ENCODE measurements around the gene RMC1.
"Not testable (repeated sequence)": the region's sequence is repeated elsewhere in the genome, so short reads cannot be mapped to it uniquely, and the experiment has no call there.

Gene RMC1

DNA sequence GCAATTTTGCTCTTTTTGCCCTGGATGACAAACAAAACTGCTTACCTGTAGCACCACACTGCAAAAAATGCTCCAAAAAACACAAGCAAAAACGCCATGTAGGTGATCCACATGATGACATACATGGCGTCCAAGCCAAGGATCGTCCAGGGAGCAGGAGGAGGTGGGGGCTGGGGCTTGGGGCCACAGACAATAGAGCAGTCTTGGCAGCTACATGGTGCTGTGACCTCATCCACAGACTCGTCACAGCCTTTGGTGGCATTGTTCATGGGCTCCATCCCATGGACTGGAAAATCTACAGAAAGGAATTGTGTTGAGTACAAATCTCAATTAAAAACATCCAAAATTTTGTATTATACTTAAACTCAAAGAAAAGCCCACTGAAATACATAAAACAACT lies 56.9 kb downstream of the RMC1 start:
- no peak for DNase-seq (ENCODE audit: low read depth in 2 of 2)

DNA sequence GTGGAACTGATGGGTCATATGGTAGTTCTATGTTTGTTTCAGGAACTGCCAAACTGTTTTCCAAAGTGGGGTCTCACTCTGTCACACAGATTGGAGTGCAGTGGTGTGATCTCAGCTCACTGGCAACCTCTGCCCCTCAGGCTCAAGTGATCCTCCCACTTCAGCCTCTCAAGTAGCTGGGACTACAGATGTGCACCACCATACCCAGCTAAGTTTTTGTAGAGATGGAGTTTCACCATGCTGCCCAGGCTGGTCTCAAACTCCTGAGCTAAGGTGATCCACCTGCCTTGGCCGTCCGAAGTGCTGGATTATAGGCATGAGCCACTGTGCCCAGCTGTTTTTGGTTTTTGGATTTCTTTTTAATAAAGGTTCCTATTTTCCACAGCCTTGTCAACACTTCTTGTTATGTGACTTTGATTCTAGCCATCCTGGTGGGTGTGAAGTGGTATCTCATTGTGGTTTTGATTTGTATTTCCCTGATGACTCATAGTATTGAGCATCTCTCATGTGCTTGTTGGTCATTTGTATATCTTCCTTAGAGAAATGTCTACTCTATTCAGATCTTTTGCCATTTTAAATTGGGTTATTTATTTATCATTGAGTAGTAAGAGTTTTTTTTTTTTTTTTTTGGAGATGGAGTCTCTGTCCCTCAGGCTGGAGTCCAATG lies 60.2 kb downstream of the RMC1 start:
- DNase-seq (ENCODE audit: low read depth in 2 of 2): no peak

DNA sequence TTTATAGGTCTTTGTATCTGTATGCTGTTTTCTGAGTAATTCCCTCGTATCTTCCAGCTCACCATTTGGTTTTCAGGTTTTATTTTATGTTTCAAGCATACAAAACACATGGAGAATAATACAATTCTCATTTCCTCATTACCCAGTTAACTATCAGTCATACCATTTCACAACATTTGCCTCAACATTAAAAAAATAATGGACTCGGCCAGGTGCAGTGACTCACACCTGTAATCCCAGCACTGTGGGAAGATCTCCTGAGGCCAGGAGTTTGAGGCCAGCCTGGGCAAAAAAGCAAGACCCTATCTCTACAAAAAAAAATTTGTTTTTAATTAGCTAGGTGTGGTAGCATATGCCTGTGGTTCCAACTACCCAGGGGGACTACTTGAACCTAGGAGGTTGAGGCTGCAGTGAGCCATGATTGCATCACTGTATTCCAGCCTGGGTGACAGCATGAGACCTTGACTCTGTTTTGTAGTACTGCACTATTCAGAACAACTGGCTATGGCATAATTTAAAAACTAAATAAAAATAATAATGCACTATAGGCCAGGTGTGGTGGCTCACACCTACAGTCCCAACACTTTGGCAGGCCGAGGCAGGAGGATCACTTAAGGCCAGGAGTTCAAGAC lies 62.7 kb downstream of the RMC1 start:
- DNase-seq (ENCODE audit: low read depth in 2 of 2): no peak

DNA sequence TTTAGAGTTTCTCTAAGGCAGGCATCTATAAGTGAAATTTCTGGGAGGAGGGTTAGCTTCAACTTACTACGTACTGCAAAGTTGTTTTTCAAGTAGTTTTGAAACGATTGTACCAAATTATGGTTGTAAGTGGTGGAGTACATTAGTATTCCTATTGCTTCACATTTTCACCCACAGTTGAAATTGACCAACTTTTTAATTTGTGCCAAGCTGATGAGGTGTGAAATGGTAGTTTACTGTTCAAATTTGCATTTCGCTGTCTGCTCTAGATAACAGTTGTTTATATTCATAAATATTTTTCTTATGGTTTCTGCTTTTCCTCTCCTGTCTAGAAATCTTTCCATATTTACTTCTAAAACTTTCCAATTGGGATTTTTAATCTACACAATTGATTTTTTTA lies 64.4 kb downstream of the RMC1 start:
- no peak for DNase-seq (ENCODE audit: low read depth in 2 of 2)

DNA sequence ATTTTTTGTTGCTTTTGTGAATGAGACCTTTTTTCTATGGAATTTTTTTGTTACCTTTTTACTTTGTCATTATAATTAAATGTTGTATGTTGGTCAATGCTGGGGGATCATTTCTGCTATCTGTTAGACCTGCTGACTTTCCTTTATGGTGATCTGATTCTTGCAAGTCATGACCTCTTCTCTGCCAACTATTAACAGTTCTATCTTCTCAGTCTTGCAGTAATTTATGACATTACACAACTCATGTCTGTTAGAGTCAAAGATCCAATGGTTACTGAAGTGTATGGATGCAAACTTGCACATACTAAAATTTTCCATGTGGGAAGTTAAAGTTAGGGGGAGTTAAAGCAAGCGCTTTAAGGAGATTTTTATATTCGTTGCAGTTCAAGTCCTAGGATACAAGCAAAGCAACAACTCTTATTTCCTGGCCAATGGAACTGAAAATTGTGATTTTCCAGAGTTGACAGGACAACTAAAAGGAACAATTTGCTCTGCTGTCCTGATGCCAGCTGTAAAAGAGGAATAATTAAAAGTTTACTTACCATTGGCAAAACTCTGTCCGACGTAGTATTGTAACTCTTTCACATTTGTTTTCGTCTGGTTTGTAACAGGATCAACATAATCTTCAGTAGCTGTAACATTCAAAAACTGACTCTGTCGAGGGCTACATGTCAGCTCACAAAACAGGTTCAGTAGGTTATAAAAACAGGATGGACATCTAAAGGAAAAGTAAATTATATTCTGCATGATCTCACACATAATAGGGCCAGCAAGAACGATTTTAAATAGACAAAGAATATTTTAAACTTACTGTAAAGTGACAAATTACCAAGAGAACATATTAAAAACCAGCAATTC lies 65.2 kb downstream of the RMC1 start:
- DNase-seq (ENCODE audit: low read depth in 2 of 2): no peak

DNA sequence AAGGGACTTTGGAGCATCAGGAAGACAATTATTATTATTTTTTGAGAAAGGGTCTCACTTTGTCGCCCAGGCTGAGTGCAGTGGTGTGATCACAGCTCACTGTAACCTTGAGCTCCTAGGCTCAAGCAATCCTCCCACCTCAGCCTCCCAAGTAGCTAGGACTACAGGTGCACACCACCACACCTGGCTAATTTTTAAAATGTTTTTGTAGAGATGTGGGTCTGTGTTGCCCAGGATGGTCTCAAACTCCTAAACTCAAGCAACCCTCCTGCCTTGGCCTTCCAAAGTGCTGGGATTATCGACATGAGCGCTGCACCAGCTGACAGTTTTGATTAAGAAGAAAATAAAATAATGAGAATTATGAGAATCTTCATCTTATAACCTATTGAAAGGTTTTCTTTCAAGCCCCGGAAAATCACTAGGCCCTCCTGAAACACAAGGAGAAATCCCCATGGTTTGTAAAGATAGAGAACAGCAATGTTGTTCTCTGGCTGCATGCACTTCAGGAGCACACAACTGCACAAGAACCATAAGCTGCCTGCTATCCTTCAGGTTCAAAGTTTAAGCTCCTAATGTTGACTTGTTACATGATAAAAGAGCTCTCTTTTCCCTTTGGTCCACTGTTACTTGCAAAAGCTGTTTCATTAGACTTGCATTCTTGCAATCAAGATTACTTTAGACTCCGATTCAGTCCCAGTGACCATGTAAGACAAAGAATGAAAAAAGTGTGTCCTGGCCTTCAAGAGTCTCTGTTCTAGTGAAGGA lies 66.2 kb downstream of the RMC1 start:
- no peak for DNase-seq (ENCODE audit: low read depth in 2 of 2)

DNA sequence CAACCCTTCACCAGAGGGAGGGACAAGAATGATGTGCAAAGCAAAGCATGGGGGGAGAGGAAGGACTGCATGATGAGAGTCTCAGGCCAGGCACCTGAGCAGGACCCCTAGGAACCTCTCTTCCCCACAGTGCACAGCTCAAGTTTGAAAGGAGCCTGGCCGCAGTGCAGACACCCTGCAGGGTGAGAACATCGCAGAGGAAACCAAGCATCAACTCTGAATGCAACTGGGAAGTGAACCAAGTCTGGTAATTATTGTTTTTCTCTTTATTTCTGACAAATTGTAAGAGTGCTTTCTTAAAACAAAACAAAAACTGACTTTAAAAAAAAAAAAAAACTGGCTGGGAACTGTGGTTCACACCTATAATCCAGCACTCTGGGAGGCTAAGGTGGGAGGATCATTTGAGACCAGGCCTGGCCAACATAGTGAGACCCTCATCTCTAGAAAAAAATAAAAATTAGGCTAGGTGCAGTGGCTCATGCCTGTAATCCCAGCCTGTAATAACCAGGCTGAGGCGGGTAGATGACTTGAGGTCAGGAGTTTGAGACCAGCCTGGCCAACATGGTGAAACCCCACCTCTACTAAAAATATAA lies 67.7 kb downstream of the RMC1 start:
- DNase-seq (ENCODE audit: low read depth in 2 of 2): no peak

DNA sequence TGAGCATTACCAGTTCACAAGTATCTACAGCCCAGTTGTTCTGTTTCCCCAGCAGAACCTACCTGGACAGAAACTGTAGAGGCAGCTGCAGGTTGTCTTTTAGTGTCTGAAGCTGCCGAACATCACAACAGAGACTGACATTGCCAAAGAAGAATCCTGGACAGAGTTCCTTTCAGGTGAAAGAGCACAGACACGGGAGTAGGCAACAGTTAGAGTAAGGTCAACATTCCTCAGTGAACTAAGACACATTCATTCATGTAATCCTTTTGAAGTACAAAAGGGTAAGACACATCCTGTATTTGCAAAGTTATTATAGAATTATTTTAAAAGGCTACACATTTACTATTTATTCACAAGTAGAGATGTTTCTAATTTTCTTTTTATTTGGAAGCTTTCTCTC lies 68.7 kb downstream of the RMC1 start:
- no peak for DNase-seq (ENCODE audit: low read depth in 2 of 2)

DNA sequence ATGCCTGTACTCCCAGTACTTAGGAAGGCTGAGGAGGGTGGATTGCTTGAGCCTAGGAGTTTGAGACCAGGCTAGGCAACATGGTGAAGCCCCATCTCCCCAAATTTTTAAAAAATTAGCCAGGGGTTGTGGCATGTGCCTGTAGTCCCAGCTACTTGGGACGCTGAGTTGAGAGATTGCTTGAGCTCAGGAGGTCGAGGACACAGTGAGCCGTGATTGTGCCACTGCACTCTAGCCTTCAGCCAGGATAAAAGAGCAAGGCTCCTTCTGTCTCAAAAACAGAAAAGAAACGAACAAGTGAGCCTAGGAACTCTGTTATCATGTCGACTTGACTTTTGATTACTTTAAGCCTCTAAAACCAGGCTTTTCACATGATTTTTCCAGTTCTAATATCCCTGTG lies 69.3 kb downstream of the RMC1 start:
- DNase-seq (ENCODE audit: low read depth in 2 of 2): no peak

DNA sequence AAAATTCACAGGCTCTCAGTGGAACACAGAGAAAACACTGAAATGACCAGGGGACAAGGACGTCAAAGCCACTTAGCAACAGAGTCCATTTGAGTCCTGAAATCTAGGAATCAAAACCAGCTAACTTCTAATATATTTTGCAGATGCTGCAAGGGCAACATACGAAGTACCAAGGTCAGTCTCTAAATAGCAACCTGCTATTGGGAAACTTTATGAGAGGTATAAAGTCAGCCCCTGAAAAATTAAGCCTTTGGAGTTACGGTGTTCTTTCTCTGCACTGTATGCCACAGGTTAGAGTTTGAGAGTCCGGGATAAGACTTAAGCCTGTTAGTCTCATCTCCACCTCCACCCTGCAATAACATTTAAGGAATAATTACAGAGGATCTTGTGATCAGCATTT lies 69.7 kb downstream of the RMC1 start:
- DNase-seq (ENCODE audit: low read depth in 2 of 2): no peak

DNA sequence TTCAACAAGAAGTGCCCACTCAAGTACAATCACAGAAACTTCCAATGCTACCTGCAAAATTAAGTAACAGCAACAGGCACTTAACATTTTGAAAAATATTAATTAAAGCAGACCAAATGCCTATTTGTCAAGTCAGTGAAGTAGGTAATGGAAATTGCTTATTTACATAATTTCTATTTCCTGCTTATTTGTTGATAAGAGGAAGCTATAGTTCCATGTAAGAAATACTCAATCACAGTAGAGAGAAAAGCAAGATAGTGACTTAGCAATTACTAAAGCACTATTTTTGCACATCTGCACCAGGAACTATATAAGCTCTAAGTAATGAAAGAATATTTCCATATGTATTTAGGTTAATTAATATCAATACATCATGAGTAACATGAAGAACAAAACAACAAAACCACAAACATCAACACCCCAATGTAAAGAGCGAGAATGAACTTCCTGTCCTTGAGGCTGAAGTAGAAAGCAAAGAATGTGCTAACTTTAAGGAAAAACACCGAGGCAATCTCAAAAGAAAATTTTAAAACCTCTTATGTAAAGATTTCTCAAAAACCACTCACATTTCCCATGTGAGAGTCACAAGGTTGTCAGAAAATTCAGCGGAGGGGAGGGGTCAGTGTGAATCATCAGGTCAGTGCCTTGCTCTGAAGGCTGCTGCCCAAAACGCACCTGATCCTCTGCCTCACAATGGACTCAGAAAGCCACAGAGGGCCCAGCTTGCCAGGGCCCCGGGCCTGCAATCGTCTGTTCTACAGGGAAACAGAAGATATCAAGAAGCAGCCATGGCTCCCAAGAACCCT lies 70.5 kb downstream of the RMC1 start:
- no peak for DNase-seq (ENCODE audit: low read depth in 2 of 2)

DNA sequence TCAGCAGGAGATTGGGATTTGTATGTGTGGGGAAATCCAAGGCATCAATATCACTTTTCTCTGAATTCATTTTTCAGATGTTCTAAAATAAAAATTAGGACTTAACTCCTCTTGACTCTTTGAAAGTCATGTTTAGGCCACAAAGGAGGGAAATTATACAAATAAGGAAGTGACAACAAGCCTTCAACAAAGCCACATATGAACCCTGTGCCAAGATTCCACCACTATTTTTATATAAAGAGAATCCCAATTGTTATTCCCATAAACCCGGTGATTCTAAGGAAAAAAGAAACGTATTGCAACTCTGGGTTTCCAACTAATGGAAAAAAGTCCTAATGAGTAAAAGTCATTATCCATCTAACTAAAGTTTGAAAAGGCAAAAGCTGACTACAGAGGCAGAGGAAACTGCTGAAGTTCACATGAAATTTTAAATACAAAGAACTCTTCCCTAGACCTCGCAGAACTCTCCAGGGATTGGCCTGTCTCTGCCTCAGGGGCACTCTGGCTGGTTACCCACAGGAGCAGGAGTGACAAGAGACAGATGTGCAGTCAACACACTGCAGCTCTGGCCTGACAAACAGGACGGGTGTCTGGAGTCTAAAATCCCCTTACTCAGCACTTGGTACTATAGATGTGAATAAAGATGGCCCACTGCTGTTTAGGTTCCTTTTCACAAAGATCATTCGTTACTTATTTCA lies 71.4 kb downstream of the RMC1 start:
- DNase-seq (ENCODE audit: low read depth in 2 of 2): no peak

DNA sequence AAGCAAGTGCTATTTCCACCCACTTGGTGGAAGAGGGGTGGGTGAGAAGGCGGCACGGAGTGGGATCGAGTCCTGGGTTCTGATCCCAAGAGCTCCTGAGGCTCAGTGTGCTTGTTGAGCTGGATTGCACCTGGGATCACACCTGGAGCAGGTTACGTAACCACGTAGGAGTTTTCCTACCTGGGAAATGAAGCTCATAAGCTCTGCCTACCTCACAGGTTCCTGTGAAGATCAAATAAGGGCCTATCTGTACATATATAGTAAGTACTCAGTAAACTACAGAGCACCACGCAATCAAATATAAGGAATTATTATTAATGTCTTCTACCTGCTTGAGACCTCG lies 72.0 kb downstream of the RMC1 start:
- no peak for DNase-seq (ENCODE audit: low read depth in 2 of 2)

DNA sequence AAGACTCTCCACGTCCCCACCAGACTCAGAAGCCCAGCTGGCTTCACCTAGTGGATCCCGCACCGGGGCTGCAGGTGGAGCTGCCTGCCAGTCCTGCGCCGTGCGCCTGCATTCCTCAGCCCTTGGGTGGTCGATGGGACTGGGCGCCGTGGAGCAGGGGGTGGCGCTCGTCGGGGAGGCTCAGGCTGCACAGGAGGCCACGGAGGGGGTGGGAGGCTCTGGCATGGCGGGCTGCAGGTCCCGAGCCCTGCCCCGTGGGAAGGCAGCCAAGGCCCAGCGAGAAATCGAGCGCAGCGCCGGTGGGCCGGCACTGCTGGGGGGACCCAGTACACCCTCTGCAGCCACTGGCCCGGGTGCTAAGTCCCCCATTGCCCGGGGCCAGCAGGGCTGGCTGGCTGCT lies 74.2 kb downstream of the RMC1 start:
- not testable (repeated sequence) for DNase-seq (ENCODE audit: low read depth in 2 of 2)

DNA sequence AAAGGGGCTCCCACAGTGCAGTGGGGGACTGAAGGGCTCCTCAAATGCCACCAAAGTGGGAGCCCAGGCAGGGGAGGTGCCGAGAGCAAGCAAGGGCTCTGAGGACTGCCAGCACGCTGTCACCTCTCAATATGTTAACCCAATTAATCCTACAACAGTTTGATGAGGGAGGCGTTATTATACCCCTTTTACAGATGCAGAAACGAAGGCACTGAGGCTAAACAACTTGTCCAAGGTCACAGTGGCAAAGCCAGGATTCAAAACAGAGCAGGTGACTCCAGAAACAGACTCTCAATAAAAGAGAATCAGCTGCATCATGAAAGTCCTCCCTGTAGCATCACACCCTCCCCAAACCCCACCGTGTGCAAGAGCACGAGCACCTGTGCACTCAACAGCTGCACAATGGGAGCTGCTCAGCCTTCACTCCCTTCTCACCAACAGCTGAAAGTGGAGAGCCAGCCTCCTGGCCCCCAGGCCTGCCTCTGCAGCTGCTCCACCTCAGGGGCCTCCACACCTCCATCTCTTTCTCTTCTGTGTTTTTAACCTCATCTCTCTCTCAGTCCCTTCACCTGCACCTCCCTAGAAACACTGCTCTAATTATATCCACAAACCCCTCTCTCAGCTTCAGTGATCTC lies 74.9 kb downstream of the RMC1 start:
- no peak for DNase-seq (ENCODE audit: low read depth in 2 of 2)

DNA sequence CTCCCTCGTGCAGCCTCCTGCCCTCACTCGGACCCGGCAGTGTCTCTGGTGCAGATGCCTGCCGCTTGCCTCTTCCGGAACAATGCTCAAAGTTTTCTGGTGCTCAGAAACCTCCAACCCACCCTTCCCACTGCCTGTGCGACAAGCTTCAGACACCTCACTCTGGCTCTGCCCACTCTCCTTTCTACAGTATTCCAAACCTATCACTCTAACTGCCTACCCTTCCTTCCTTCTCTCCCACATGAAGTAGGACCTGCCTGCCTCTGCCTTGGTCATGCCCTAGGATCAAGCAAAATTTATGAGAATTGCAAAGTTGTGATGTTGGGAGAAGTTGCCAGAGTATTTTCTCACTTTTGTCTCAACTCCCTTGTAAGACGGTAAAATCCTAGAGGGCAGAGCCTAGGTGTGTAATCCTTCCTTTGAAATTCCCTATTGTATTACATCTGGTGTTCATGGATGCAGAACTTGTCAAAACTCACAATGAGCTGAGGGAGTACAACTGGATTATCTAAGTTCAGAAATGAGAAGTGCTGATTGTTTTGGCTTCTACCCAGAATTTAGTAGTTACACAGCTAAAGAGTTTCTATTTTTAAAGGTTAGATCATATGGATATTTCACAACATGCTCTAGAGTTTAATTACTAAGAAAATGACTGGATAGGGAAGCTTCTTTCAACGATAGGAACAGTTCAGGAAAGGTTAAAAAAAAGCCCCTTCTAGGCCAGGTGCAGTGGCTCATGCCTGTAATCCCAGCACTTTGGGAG lies 75.8 kb downstream of the RMC1 start:
- no peak for DNase-seq (ENCODE audit: low read depth in 2 of 2)

DNA sequence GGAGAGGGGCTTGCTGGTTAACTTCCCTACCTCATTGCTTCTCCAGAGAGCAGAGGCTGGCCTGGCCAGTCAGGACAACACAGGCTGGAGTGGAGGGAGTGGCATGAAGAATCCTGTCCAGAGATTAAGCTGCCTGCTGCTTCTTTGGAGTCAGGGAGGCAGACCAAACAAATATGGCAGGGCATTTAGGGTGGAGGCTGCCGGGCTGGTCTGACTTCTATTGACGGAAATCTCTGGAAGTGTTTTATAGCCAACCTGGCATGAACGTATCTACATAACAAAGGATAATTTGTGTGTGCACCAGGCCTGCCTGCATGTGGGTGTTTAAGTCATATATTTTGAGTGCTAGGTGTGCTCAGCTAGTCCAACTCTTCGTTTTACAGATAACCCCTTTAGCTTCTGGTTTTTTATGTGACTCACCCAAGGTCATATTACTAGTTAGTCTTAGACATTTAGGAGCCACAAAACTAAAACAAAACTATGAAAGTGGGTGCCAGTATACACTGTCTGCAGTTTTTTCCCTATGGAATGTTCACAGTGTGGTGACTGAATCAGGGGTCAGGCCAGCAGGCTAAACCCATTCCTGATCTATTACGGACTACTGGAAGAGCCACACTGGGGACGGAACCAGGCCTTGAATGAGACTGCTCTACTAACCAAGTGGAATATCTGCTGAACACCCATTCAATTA lies 77.5 kb downstream of the RMC1 start:
- no peak for DNase-seq (ENCODE audit: low read depth in 2 of 2)

Data from stimulated activated CD8-positive, alpha-beta memory T cell treated with anti-CD3 and anti-CD28 coated beads, Interleukin-2, amount 100 ng/mL, for 1 hour (primary cell).